Activated CD8-positive, alpha-beta memory T cell treated with anti-CD3 and anti-CD28 coated beads for 48 hours (primary cell): ENCODE results near the gene SELENOV.

Experiments used
- DNase-seq, 3 experiments: peaks; one replicate each; pipeline ENCODE4 v3.0.0-alpha.2; 2020; ENCODE audit warnings: low read depth in 2 of 3, low spot score in 2 of 3

Gene SELENOV

GRCh38 chr19:39492225-39492624 lies 22.7 kb upstream of the SELENOV start:
- no peak for DNase-seq

- DNase-seq = no peak
Observed at GRCh38 chr19:39492788-39493187, 22.2 kb upstream of the SELENOV start.

GRCh38 chr19:39494661-39495060 lies 20.3 kb upstream of the SELENOV start:
- DNase-seq = no peak

GRCh38 chr19:39496063-39496462 lies 18.9 kb upstream of the SELENOV start:
- DNase-seq = no peak

- DNase-seq = no peak
Observed at GRCh38 chr19:39497701-39497995, 17.3 kb upstream of the SELENOV start.

- no peak for DNase-seq
Observed at GRCh38 chr19:39497996-39498797, 16.7 kb upstream of the SELENOV start.

- DNase-seq = no peak
Observed at GRCh38 chr19:39498798-39499642, 15.9 kb upstream of the SELENOV start, which contains the start of gene DLL3. Gene DLL3, plus strand, starts transcription at chr19:39498947. Its CDS starts 28 bp downstream, at chr19:39498975.

- DNase-seq = no peak
Observed at GRCh38 chr19:39499932-39500331, 15.0 kb upstream of the SELENOV start.

- DNase-seq = no peak
Observed at GRCh38 chr19:39500543-39500942, 14.4 kb upstream of the SELENOV start.

- DNase-seq = no peak
Observed at GRCh38 chr19:39501340-39501739, 13.6 kb upstream of the SELENOV start.

GRCh38 chr19:39502640-39503417 lies 12.1 kb upstream of the SELENOV start:
- peak; percentile 52 to 62 (median 58) for DNase-seq

- DNase-seq = no peak
Observed at GRCh38 chr19:39506598-39506943, 8.4 kb upstream of the SELENOV start.

GRCh38 chr19:39506944-39507714 lies 7.8 kb upstream of the SELENOV start:
- DNase-seq = peak in 2 of 3 experiments; percentile 23 to 48

GRCh38 chr19:39507715-39508364 lies 7.1 kb upstream of the SELENOV start:
- no peak for DNase-seq

- no peak for DNase-seq
Observed at GRCh38 chr19:39508629-39509028, 6.3 kb upstream of the SELENOV start.

GRCh38 chr19:39509233-39509632 lies 5.7 kb upstream of the SELENOV start:
- no peak for DNase-seq

GRCh38 chr19:39512988-39513387 lies 2.0 kb upstream of the SELENOV start:
- no peak for DNase-seq

- DNase-seq = no peak
Observed at GRCh38 chr19:39515551-39516191, 732 bp downstream of the SELENOV start.

GRCh38 chr19:39516270-39516669 lies 1.3 kb downstream of the SELENOV start:
- DNase-seq = no peak

GRCh38 chr19:39517432-39517831 lies 2.5 kb downstream of the SELENOV start:
- DNase-seq = no peak
